HepG2 (cell line): Measurements from ENCODE around the gene SELENOS. TPM values are rescaled to one million over a fixed set of nuclear protein-coding genes. Genes with fewer than 3 reads are reported as not detected.
A peak's percentile ranks its signal among the peaks of the same experiment; 100 is the strongest.

ENCODE experiments used
- BCL6 ChIP-seq: IDR thresholded peaks from 2 replicates; pipeline ENCODE4 v1.6.1; 2016; ENCODE audit warnings: missing genetic modification reagents, missing compliant biosample characterization
- DNMT3B ChIP-seq: conservative IDR thresholded peaks from 2 replicates; pipeline ENCODE4 v1.6.1; 2016; ENCODE audit warnings: missing biosample characterization, control low read depth
- IRF2 ChIP-seq: IDR thresholded peaks from 2 replicates; pipeline ENCODE4 v1.6.1; 2018; ENCODE audit warnings: missing genetic modification reagents, missing compliant biosample characterization
- NBN ChIP-seq: fragments of 450-650 bp; conservative IDR thresholded peaks from 2 replicates; pipeline ENCODE4 v1.6.1; 2017
- NFIB ChIP-seq: sonication (generic); formaldehyde crosslinking; IDR thresholded peaks from 2 replicates; pipeline ENCODE4 v1.9.0; 2021; ENCODE audit warnings: missing genetic modification reagents, mild to moderate bottlenecking, borderline replicate concordance
- NR0B2 ChIP-seq: sonication (generic); formaldehyde crosslinking; IDR thresholded peaks from 2 replicates; pipeline ENCODE4 v1.4.0; 2020; ENCODE audit warnings: mild to moderate bottlenecking, missing genetic modification reagents
- RXRA ChIP-seq: sonication (generic); formaldehyde crosslinking; IDR thresholded peaks from 2 replicates; pipeline ENCODE4 v1.5.1; 2020; ENCODE audit warnings: missing genetic modification reagents
- SATB2 ChIP-seq: sonication (generic); formaldehyde crosslinking; IDR thresholded peaks from 2 replicates; pipeline ENCODE4 v1.5.0; 2020; ENCODE audit warnings: missing genetic modification reagents
- SUZ12 ChIP-seq: fragments of 150-350 bp; IDR thresholded peaks from 2 replicates; pipeline ENCODE4 v1.6.1; 2014; ENCODE audit warnings: low read depth, low read length
- TEF ChIP-seq: sonication (generic); formaldehyde crosslinking; IDR thresholded peaks from 2 replicates; pipeline ENCODE4 v1.5.0; 2020; ENCODE audit warnings: missing genetic modification reagents
- TRIM24 ChIP-seq: sonication (generic); formaldehyde crosslinking; IDR thresholded peaks from 2 replicates; pipeline ENCODE4 v1.8.0; 2022; ENCODE audit warnings: mild to moderate bottlenecking, missing genetic modification reagents
- ZFP62 ChIP-seq: sonication (generic); formaldehyde crosslinking; IDR thresholded peaks from 2 replicates; pipeline ENCODE4 v1.4.0; 2020; ENCODE audit warnings: missing genetic modification reagents
- ZNF264 ChIP-seq: sonication (generic); formaldehyde crosslinking; IDR thresholded peaks from 2 replicates; pipeline ENCODE4 v1.4.0; 2020; ENCODE audit warnings: missing genetic modification reagents
- ZNF337 ChIP-seq: sonication (generic); formaldehyde crosslinking; IDR thresholded peaks from 2 replicates; pipeline ENCODE4 v1.5.1; 2020; ENCODE audit warnings: missing genetic modification reagents, low read depth, mild to moderate bottlenecking, borderline replicate concordance
- ZNF562 ChIP-seq: sonication (generic); formaldehyde crosslinking; IDR thresholded peaks from 2 replicates; pipeline ENCODE4 v1.8.0; 2022; ENCODE audit warnings: missing genetic modification reagents, borderline replicate concordance
- ZNF660 ChIP-seq: sonication (generic); formaldehyde crosslinking; IDR thresholded peaks from 2 replicates; pipeline ENCODE4 v1.5.1; 2020; ENCODE audit warnings: mild to moderate bottlenecking, low read depth, missing genetic modification reagents, borderline replicate concordance
- ZNF691 ChIP-seq: sonication (generic); formaldehyde crosslinking; IDR thresholded peaks from 2 replicates; pipeline ENCODE4 v1.4.0; 2020; ENCODE audit warnings: missing genetic modification reagents, low read depth, mild to moderate bottlenecking, borderline replicate concordance
- ZNF724P ChIP-seq: sonication (generic); formaldehyde crosslinking; IDR thresholded peaks from 2 replicates; pipeline ENCODE4 v1.8.0; 2022; ENCODE audit warnings: missing genetic modification reagents, borderline replicate concordance
- ZNF792 ChIP-seq: IDR thresholded peaks from 2 replicates; pipeline ENCODE4 v1.6.1; 2016
- ZNF839 ChIP-seq: sonication (generic); formaldehyde crosslinking; IDR thresholded peaks from 2 replicates; pipeline ENCODE4 v1.4.0; 2020; ENCODE audit warnings: missing genetic modification reagents, mild to moderate bottlenecking, borderline replicate concordance
- ZUFSP ChIP-seq: sonication (generic); formaldehyde crosslinking; IDR thresholded peaks from 2 replicates; pipeline ENCODE4 v1.9.0; 2021; ENCODE audit warnings: missing genetic modification reagents, mild to moderate bottlenecking, borderline replicate concordance
- polyA plus RNA-seq, 8 experiments: library from polyadenylated mRNA; depleted of rRNA in 3 of 8; stranded (reverse) in 7 of 8; unstranded in 1 of 8; fragments of >200 nt; fragmentation: Illumina TruSeq in 4 of 8; extraction: Trizol in 4 of 8; gene quantifications; 2 replicates each; pipeline versions ENCODE4 v1.2.1 to v1.2.3, GENCODE V29; 2011 to 2016; ENCODE audit warnings: low read depth in 4 of 8, missing spikeins in 1 of 8, mixed read lengths in 1 of 8; ENCODE audit not compliant: insufficient read depth in 1 of 8
- total RNA-seq, 5 experiments: library from RNA; depleted of rRNA; stranded (reverse); fragments of >200 nt; fragmentation: Illumina TruSeq; extraction: Trizol; gene quantifications; 2 replicates each; pipeline ENCODE4 v1.2.3, GENCODE V29; 2016; ENCODE audit warnings: low read depth in 1 of 5
- TF ChIP-seq, protein P1 (sequence below): sonication (generic); formaldehyde crosslinking; IDR thresholded peaks from 2 replicates; pipeline ENCODE4 v1.4.0; 2020; ENCODE audit warnings: missing genetic modification reagents; ENCODE audit errors: not compliant biosample characterization
- TF ChIP-seq, protein P2 (sequence below): sonication (generic); formaldehyde crosslinking; IDR thresholded peaks from 2 replicates; pipeline ENCODE4 v1.8.0; 2022; ENCODE audit warnings: low read depth, missing genetic modification reagents

The SELENOS gene
- total and polyA plus RNA-seq, 2 of the 13 experiments (the other 11 are each of a cell fraction or from before 2014, with no cell fraction given) = 63.0 to 66.1 TPM

- peak; percentile 20; the same call in 1 of the 2 replicates for TF ChIP-seq IRF2 (CRISPR knock-in tag)
- no peak for TF ChIP-seq SUZ12
- no peak; the same call in 1 of the 2 replicates for TF ChIP-seq NR0B2 (CRISPR knock-in tag)
- TF ChIP-seq, protein P1, sequence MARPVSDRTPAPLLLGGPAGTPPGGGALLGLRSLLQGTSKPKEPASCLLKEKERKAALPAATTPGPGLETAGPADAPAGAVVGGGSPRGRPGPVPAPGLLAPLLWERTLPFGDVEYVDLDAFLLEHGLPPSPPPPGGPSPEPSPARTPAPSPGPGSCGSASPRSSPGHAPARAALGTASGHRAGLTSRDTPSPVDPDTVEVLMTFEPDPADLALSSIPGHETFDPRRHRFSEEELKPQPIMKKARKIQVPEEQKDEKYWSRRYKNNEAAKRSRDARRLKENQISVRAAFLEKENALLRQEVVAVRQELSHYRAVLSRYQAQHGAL (CRISPR knock-in tag) = peak; percentile 57
- no peak for TF ChIP-seq DNMT3B (CRISPR knock-in tag)
- TF ChIP-seq ZNF562 (CRISPR knock-in tag) = no peak
- TF ChIP-seq RXRA (CRISPR knock-in tag) = no peak
- TF ChIP-seq TEF (CRISPR knock-in tag) = peak; percentile 20; the same call in 1 of the 2 replicates
- peak; percentile 14; the same call in 1 of the 2 replicates for TF ChIP-seq ZNF792 (CRISPR knock-in tag)
- no peak for TF ChIP-seq ZNF264 (CRISPR knock-in tag)
- TF ChIP-seq SATB2 = 0 out of 2 replicates have a peak, but pooled peaks have one; percentile 34
- no peak for TF ChIP-seq ZNF337 (CRISPR knock-in tag)
- TF ChIP-seq ZUFSP (CRISPR knock-in tag) = no peak
- TF ChIP-seq ZNF660 (CRISPR knock-in tag) = no peak
- TF ChIP-seq NBN = no peak
- no peak for TF ChIP-seq ZFP62 (CRISPR knock-in tag)
- no peak for TF ChIP-seq TRIM24 (CRISPR knock-in tag)
- TF ChIP-seq ZNF691 (CRISPR knock-in tag) = no peak
- no peak for TF ChIP-seq ZNF839
- TF ChIP-seq BCL6 (CRISPR knock-in tag) = no peak
- TF ChIP-seq, protein P2, sequence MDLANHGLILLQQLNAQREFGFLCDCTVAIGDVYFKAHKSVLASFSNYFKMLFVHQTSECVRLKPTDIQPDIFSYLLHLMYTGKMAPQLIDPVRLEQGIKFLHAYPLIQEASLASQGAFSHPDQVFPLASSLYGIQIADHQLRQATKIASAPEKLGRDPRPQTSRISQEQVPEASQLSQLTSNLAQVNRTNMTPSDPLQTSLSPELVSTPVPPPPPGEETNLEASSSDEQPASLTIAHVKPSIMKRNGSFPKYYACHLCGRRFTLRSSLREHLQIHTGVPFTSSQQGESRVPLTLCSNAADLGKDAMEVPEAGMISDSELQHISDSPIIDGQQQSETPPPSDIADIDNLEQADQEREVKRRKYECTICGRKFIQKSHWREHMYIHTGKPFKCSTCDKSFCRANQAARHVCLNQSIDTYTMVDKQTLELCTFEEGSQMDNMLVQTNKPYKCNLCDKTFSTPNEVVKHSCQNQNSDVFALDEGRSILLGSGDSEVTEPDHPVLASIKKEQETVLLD (CRISPR knock-in tag) = peak; percentile 70
- no peak for TF ChIP-seq NFIB (CRISPR knock-in tag)
- 0 out of 2 replicates have a peak, but pooled peaks have one; percentile 36 for TF ChIP-seq ZNF724P (CRISPR knock-in tag)
These were observed at the start of gene SELENOS (continued) for GRCh38 chr15:101277038-101277822.
